GM18498 (cell line): Measurements from ENCODE around the gene DUS1L.

Experiments
- ATAC-seq: cut with Tn5 transposase; IDR thresholded peaks from one replicate; pipeline ENCODE4 v1.9.1; 2021; ENCODE audit warnings: mild to moderate bottlenecking, moderate library complexity; ENCODE audit not compliant: unreplicated experiment

The DUS1L gene

GRCh38 chr17:82016061-82016874 is 49.3 kb downstream of the DUS1L start:
- no peak for ATAC-seq

GRCh38 chr17:82015311-82015971 is 50.2 kb downstream of the DUS1L start:
- no peak for ATAC-seq

GRCh38 chr17:82014971-82015310 is 50.7 kb downstream of the DUS1L start:
- ATAC-seq, result no peak

GRCh38 chr17:82014432-82014831 is 51.2 kb downstream of the DUS1L start:
- no peak for ATAC-seq

- no peak for ATAC-seq
Measured at GRCh38 chr17:82013772-82014321, 51.8 kb downstream of the DUS1L start.

- ATAC-seq, result no peak
Measured at GRCh38 chr17:82013341-82013740, 52.3 kb downstream of the DUS1L start.

GRCh38 chr17:82012640-82013295 is 52.8 kb downstream of the DUS1L start:
- ATAC-seq, result no peak

- no peak for ATAC-seq
Measured at GRCh38 chr17:82012261-82012639, 53.4 kb downstream of the DUS1L start.

GRCh38 chr17:82011617-82012187 is 53.9 kb downstream of the DUS1L start:
- no peak for ATAC-seq

- ATAC-seq, result no peak
Measured at GRCh38 chr17:82010575-82011525, 54.8 kb downstream of the DUS1L start.

GRCh38 chr17:82009413-82009812 is 56.2 kb downstream of the DUS1L start:
- no peak for ATAC-seq

- no peak for ATAC-seq
Measured at GRCh38 chr17:82008941-82009405, 56.6 kb downstream of the DUS1L start.

GRCh38 chr17:82008258-82008940 is 57.2 kb downstream of the DUS1L start:
- no peak for ATAC-seq
